ENCODE measurements around the gene PIGS. TPM values are rescaled to one million over a fixed set of nuclear protein-coding genes. Genes with fewer than 3 reads are reported as not detected.
"Not testable (repeated sequence)": the region's sequence is repeated elsewhere in the genome, so short reads cannot be mapped to it uniquely, and the experiment has no call there.

PIGS gene
- total RNA-seq, 1 donor from 2014 or later: 44.6 TPM

DNA sequence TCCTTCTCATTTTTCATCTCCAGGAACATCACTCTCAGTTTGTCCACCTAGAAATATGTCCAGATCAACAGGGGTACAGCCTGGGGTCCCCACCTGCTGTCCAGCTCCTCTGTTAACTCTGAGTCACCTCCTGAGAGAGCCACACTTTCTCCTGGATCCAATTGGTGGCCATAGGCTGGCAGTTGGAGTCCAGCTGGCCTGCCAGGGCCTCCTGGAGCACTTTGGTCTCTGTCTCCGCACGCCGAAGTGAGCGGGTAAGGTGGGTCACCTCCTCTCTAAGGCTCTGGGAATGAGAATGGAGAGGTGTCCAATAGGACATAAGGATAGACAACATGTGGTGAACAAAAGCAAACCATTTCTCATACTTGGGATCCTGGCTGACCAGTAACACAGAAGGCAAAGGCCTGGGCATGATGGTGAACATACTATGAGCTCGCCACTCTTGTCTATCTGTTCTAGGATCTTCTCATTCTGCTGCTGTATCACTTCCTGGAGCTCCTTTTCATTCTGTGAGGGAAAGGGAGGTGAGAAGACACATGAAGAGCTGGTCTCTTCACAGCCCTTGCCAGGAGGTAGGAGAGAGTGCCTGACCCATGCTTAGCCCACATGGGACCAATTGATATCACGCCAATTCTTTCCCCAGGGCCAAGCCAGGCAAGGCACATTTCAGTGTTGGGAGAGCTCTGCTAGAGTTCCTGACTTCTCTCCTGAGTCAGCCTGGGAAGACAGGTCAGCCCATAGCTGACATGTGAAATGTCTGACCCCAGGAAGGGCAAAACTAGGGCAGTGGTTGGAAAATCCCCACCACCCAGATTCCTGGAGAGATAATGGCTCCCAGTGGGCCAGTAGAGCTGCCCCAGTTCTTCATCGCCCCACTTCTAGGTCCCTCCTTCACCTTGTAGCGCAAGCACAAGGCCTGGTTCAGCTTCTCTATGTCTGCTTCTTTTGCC lies 7.2 kb upstream of the PIGS start:
- no peaks in the 10 kb centered on the region for H3K9me3 ChIP-seq
- no peak for DNase-seq (ENCODE audit: low spot score in 2 of 2)
- intact Hi-C loops (cut with DNase I): no loop called here
- no peaks in the 10 kb centered on the region for H3K27me3 ChIP-seq
- H3K27ac ChIP-seq: no peak overlapping the region
- H3K36me3 ChIP-seq: no peaks in the 10 kb centered on the region
- H3K4me3 ChIP-seq: no peak overlapping the region
- H3K4me1 ChIP-seq: peaks cover 0 to 5% of the 10 kb centered on the region in 2 donors
- TF ChIP-seq, protein P1, sequence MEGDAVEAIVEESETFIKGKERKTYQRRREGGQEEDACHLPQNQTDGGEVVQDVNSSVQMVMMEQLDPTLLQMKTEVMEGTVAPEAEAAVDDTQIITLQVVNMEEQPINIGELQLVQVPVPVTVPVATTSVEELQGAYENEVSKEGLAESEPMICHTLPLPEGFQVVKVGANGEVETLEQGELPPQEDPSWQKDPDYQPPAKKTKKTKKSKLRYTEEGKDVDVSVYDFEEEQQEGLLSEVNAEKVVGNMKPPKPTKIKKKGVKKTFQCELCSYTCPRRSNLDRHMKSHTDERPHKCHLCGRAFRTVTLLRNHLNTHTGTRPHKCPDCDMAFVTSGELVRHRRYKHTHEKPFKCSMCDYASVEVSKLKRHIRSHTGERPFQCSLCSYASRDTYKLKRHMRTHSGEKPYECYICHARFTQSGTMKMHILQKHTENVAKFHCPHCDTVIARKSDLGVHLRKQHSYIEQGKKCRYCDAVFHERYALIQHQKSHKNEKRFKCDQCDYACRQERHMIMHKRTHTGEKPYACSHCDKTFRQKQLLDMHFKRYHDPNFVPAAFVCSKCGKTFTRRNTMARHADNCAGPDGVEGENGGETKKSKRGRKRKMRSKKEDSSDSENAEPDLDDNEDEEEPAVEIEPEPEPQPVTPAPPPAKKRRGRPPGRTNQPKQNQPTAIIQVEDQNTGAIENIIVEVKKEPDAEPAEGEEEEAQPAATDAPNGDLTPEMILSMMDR (IDR thresholded peaks at IDR 0.05): no peak

DNA sequence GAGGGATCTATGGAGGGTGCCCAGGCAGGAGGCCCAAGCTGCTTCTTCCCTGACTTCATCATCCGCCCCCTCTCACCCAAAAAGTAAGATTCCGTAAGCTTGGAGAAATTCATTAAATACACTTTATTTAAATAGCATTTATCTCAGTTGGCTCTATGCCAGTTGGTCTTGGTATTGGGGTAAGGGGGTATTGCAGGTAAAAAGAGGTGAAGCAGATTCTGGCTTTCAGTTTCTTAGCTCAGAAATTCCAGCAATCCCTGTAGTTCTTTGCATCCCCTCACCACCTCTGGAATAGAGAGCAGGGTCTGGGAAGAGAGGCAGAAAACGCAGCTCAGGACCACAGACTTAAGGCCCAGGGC lies 6.1 kb upstream of the PIGS start:
- Histone ChIP-seq H3K27me3 (no peaks in the 10 kb centered on the region), H3K4me1 (peaks cover 0 to 8% of the 10 kb centered on the region in 2 donors), H3K9me3 (no peaks in the 10 kb centered on the region), H3K27ac (peak overlapping the region; percentile 29 to 38), H3K4me3 (peak overlapping the region in 1 of 2 donors; percentile 58), H3K36me3 (no peaks in the 10 kb centered on the region)
- DNase-seq (ENCODE audit: low spot score in 2 of 2): no peak
- TF ChIP-seq, protein P1 (IDR thresholded peaks at IDR 0.05): no peak
- intact Hi-C loops (cut with DNase I): loop anchor here (1.0 to 2.0 kb wide), 2 partner anchors 21 to 67 kb away; partner anchors contain the start of gene BLTP2

DNA sequence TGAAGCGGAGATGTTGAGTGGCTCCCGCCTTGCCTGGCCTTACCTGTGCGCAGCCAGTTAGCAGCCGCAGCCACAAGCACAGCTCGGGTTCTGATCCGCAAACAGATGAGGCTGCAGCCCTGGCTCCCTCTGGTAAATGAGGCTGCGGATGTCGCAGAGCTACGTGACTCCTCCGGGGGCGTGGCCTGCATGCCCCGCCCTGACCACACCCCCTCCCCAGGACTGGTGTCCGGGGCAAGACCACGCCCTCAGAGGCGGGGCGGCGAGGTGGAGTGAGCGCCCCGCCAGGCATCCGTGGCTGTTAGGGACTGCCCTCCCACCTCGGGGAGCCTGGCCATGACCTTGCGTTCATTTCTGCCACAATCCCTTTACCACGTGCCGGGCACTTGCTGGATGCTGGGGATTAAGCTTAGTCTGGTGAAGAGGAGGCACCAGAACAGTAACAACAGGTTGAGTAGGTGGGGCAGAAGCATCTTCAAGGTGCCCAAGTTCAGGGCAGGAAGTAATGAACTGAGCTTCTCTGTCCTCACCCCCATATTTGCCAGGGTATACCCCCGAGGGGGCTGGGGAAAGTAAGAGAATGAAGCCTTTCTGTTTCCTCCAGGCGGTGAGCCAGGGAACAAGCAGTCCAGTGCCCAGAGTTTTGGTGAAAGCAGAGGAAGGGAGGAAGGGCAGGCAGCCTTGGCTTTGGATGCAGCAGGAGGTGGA lies 5.6 kb upstream of the PIGS start, which contains the start of gene ALDOC:
Gene ALDOC (minus strand): TSS at position 138 of the 708 bp plus-strand sequence. CDS start 1,363 bp downstream, outside the sequence.
- DNase-seq (ENCODE audit: low spot score in 2 of 2): peak; percentile 90 to 98

DNA sequence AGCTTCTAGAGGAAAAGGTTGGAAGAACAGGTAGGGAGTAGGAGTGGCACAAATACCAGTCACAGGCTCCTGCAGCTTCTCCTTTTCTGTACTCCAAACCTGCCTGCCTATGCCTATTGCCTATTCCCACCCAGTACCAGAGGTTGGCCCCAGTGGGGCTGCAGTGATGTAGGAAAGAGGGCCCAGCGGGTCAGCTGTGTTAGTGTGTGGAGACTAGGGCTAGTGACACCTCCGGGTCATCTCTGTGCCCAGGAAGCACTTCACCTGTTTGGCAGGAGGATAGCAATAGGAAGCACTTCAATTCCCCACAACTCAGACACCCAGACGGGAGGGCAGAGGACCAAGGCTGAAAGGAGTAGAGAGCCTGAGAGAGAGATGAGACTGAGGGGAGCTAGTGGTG lies 4.7 kb upstream of the PIGS start:
- not testable (repeated sequence) for DNase-seq (ENCODE audit: low spot score in 2 of 2); H3K4me3 ChIP-seq

More for the DNA sequence above, 5.6 kb upstream of the PIGS start, which contains the start of gene ALDOC:
- no peaks in the 10 kb centered on the region for H3K36me3 ChIP-seq
- peaks cover 0 to 14% of the 10 kb centered on the region in 2 donors for H3K4me1 ChIP-seq
- TF ChIP-seq, protein P1 (IDR thresholded peaks at IDR 0.05): no peak
- intact Hi-C loops (cut with DNase I): loop anchor here (1.0 to 2.0 kb wide), 2 partner anchors 21 to 68 kb away; partner anchors contain the start of gene BLTP2
- peak within 1 kb of the TSS; percentile 47 to 58 for H3K4me3 ChIP-seq
- no peaks in the 10 kb centered on the region for H3K27me3 ChIP-seq
- no peaks in the 10 kb centered on the region for H3K9me3 ChIP-seq
- H3K27ac ChIP-seq: peak within 1 kb of the TSS; percentile 29 to 38

DNA sequence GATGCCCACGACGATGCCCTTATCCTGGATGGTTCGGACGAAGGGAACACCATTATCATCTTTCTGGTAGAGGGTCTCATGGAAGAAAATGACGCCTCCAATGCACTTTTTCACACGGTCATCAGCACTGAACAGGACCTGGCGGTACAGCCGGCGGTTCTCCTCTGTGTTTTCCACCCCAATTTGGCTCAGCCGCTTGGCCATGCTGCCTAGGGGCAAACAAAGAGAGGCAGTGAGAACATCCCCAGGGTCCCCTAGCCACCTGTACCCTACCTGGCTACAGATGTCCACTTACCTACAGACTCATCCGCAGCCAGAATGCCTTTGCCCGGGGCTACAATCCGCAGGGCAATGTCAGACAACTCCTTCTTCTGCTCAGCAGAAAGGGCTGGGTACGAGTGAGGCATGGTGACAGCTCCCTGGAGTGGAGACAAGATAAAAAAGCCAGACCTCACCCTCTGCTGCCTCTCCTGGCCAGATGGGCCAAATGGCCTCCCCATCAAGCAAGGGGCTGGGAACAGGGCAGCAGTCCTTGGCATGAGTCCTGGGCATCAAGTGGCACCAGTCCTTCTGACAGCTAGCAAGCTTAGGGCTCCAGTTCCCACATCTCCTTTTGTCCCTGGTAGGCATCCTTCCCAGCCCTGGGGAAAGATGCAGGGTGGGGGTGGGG lies 3.9 kb upstream of the PIGS start:
- H3K27ac ChIP-seq: no peak overlapping the region
- DNase-seq (ENCODE audit: low spot score in 2 of 2): no peak

More for the DNA sequence above, 4.7 kb upstream of the PIGS start:
- not testable (repeated sequence) for H3K27ac ChIP-seq, H3K27me3 ChIP-seq, H3K36me3 ChIP-seq, H3K9me3 ChIP-seq
- intact Hi-C loops (cut with DNase I): loop anchor here (2.0 kb wide), 1 partner anchor 69 kb away; the partner anchor contains the start of gene BLTP2
- H3K4me1 ChIP-seq: peaks cover 0 to 14% of the 10 kb centered on the region in 2 donors

More for the DNA sequence above, 3.9 kb upstream of the PIGS start:
- TF ChIP-seq, protein P1 (IDR thresholded peaks at IDR 0.05): no peak
- no peaks in the 10 kb centered on the region for H3K27me3 ChIP-seq
- no peak overlapping the region for H3K4me3 ChIP-seq
- no peaks in the 10 kb centered on the region for H3K36me3 ChIP-seq
- intact Hi-C loops (cut with DNase I): no loop called here
- no peaks in the 10 kb centered on the region for H3K9me3 ChIP-seq
- H3K4me1 ChIP-seq: peaks cover 0 to 17% of the 10 kb centered on the region in 2 donors
